ENCODE data around the gene LRWD1. TPM values are rescaled to one million over a fixed set of nuclear protein-coding genes. Genes with fewer than 3 reads are reported as not detected.
"Not testable (repeated sequence)": the region's sequence is repeated elsewhere in the genome, so short reads cannot be mapped to it uniquely, and the experiment has no call there.

Gene LRWD1
- total and polyA plus RNA-seq, 9 of the 15 experiments (the other 6 are each of a cell fraction or from before 2014, with no cell fraction given) = 0.61 to 66.0 (median 33.2) TPM

GRCh38 chr7:102493220-102493935 lies 28.6 kb downstream of the LRWD1 start:
- H3K27ac ChIP-seq (ENCODE audit: extremely low read depth, low read depth, low read length); CTCF ChIA-PET (ENCODE audit: low intra/inter-chr PET ratio); DNase-seq (ENCODE audit: extremely low read depth in 1 of 4, low spot score in 3 of 4); H3K9me3 ChIP-seq (replicated peaks; ENCODE audit: control insufficient read depth, insufficient read depth, low read depth, low read length); H3K4me3 ChIP-seq; H2AFZ ChIP-seq (ENCODE audit: low read depth, low read length); H3K4me2 ChIP-seq (ENCODE audit: insufficient read depth, low read length); H3K4me1 ChIP-seq (replicated peaks in 1 of 2; ENCODE audit: control insufficient read depth in 2 of 2, insufficient read depth in 2 of 2, low read length in 2 of 2); intact Hi-C loops (cut with micrococcal nuclease); H3K36me3 ChIP-seq (ENCODE audit: control insufficient read depth, insufficient read depth, low read length); H3K9ac ChIP-seq (ENCODE audit: insufficient read depth in 1 of 2, low read depth in 2 of 2, low read length in 2 of 2); FAIRE-seq; H4K20me1 ChIP-seq (replicated peaks; ENCODE audit: control insufficient read depth, insufficient read depth, low read length); H3K9me1 ChIP-seq (ENCODE audit: control insufficient read depth, insufficient read depth, low read length); POLR2A ChIA-PET; H3K79me2 ChIP-seq (ENCODE audit: control insufficient read depth, insufficient read depth, low read length); BruUV-seq (replicated peaks); H3K27me3 ChIP-seq (ENCODE audit: control insufficient read depth in 2 of 2, insufficient read depth in 2 of 2, low read length in 2 of 2): not testable (repeated sequence)
- no CpG with 5 or more reads among the region's 33 CpGs for WGBS (ENCODE audit: insufficient coverage, low coverage, missing lambda C conversion rate)
- in situ Hi-C loops (cut with MboI) = loop anchor here (25.0 kb wide), 1 partner anchor 569 kb away; the partner anchor contains the start of gene FBXL13
- ATAC-seq = peak; percentile 81

DNA sequence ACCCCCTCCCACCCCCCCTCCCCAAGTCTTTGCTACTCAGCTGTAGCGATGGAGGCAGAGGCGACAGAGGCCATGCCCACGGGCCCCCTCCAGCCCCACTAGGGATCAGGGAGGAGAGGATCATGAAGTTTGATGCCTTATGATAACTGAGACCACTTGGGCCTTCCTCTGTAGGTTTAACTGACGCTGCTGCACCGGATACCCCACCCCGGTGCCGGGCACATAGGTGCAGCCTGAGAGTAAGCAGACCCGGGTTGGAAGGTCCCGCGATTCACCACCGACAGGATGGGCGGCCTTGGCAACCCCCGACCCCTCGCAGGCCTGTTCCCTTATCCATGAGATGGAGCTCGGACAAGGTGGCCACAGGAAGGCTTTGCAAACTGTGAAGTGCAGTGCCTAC lies 29.2 kb downstream of the LRWD1 start:
- FAIRE-seq; H3K9me1 ChIP-seq (ENCODE audit: control insufficient read depth, insufficient read depth, low read length); H3K79me2 ChIP-seq (ENCODE audit: control insufficient read depth, insufficient read depth, low read length); POLR2A ChIA-PET; H3K4me1 ChIP-seq (replicated peaks in 1 of 2; ENCODE audit: control insufficient read depth in 2 of 2, insufficient read depth in 2 of 2, low read length in 2 of 2); H3K9me3 ChIP-seq (replicated peaks; ENCODE audit: control insufficient read depth, insufficient read depth, low read depth, low read length); DNase-seq (ENCODE audit: extremely low read depth in 1 of 4, low spot score in 3 of 4); ATAC-seq; H3K4me3 ChIP-seq; H2AFZ ChIP-seq (ENCODE audit: low read depth, low read length); H3K27me3 ChIP-seq (ENCODE audit: control insufficient read depth in 2 of 2, insufficient read depth in 2 of 2, low read length in 2 of 2); CTCF ChIA-PET (ENCODE audit: low intra/inter-chr PET ratio); H3K9ac ChIP-seq (ENCODE audit: insufficient read depth in 1 of 2, low read depth in 2 of 2, low read length in 2 of 2); H3K4me2 ChIP-seq (ENCODE audit: insufficient read depth, low read length); H3K27ac ChIP-seq (ENCODE audit: extremely low read depth, low read depth, low read length); BruUV-seq (replicated peaks); intact Hi-C loops (cut with micrococcal nuclease); H4K20me1 ChIP-seq (replicated peaks; ENCODE audit: control insufficient read depth, insufficient read depth, low read length); H3K36me3 ChIP-seq (ENCODE audit: control insufficient read depth, insufficient read depth, low read length): not testable (repeated sequence)
- in situ Hi-C loops (cut with MboI) = loop anchor here (25.0 kb wide), 1 partner anchor 568 kb away; the partner anchor contains the start of gene FBXL13
- whole genome bisulfite sequencing (ENCODE audit: insufficient coverage, low coverage, missing lambda C conversion rate) = 80% methylated on average over 1 of the region's 15 CpGs

- H3K79me2 ChIP-seq (ENCODE audit: control insufficient read depth, insufficient read depth, low read length); DNase-seq (ENCODE audit: extremely low read depth in 1 of 4, low spot score in 3 of 4); H3K36me3 ChIP-seq (ENCODE audit: control insufficient read depth, insufficient read depth, low read length); H3K4me1 ChIP-seq (replicated peaks in 1 of 2; ENCODE audit: control insufficient read depth in 2 of 2, insufficient read depth in 2 of 2, low read length in 2 of 2); ATAC-seq; POLR2A ChIA-PET; H3K9me1 ChIP-seq (ENCODE audit: control insufficient read depth, insufficient read depth, low read length); H2AFZ ChIP-seq (ENCODE audit: low read depth, low read length); FAIRE-seq; H3K4me2 ChIP-seq (ENCODE audit: insufficient read depth, low read length); H3K27me3 ChIP-seq (ENCODE audit: control insufficient read depth in 2 of 2, insufficient read depth in 2 of 2, low read length in 2 of 2); CTCF ChIA-PET (ENCODE audit: low intra/inter-chr PET ratio); H3K4me3 ChIP-seq; H4K20me1 ChIP-seq (replicated peaks; ENCODE audit: control insufficient read depth, insufficient read depth, low read length); H3K9me3 ChIP-seq (replicated peaks; ENCODE audit: control insufficient read depth, insufficient read depth, low read depth, low read length); H3K27ac ChIP-seq (ENCODE audit: extremely low read depth, low read depth, low read length); H3K9ac ChIP-seq (ENCODE audit: insufficient read depth in 1 of 2, low read depth in 2 of 2, low read length in 2 of 2); intact Hi-C loops (cut with micrococcal nuclease); BruUV-seq (replicated peaks): not testable (repeated sequence)
- WGBS (ENCODE audit: insufficient coverage, low coverage, missing lambda C conversion rate) = no CpG with 5 or more reads among the region's 67 CpGs
- in situ Hi-C loops (cut with MboI) = loop anchor here (25.0 kb wide), 1 partner anchor 568 kb away; the partner anchor contains the start of gene FBXL13
These were observed 29.8 kb downstream of the LRWD1 start for GRCh38 chr7:102494473-102495149.

All from K562 (cell line).